Thyroid gland (tissue), 4 donors: Measurements from ENCODE around the gene GPR18.

Experiments used
- CTCF ChIP-seq, 6 experiments: fragments of 200-600 bp in 3 of 6; fragments of 450-650 bp in 3 of 6; sonication (generic) in 3 of 6; IDR thresholded peaks; one replicate each; pipeline ENCODE4 v1.5.1; 2016 to 2019; ENCODE audit warnings: antibody characterized with exemption in 6 of 6, mild to moderate bottlenecking in 2 of 6, inconsistent platforms in 1 of 6, moderate library complexity in 1 of 6
- POLR2A ChIP-seq, 2 donors: fragments of 450-650 bp; IDR thresholded peaks; one replicate each; pipeline ENCODE4 v1.6.1; 2017; ENCODE audit warnings: antibody characterized with exemption in 2 of 2, mild to moderate bottlenecking in 2 of 2, moderate library complexity in 1 of 2

- TF ChIP-seq CTCF (IDR thresholded peaks at IDR 0.05) (no peak), POLR2A (IDR thresholded peaks at IDR 0.05) (no peak)
Measured at GRCh38 chr13:99287551-99287950, 29.4 kb upstream of the GPR18 start.
